OCI-LY3 (cell line): ENCODE data around the gene MSI2.

Experiments used
- H2AFZ ChIP-seq: fragments of 200-600, 300-600 bp; shearing (Covaris generic); 2 replicates; pipeline ENCODE4 v1.6.0; 2014; ENCODE audit warnings: antibody characterized with exemption, low read depth, low read length
- H3K27ac ChIP-seq: fragments of 200-600, 300-600 bp; sonication (generic); 2 replicates; pipeline ENCODE4 v1.5.1; 2014; ENCODE audit warnings: mild to moderate bottlenecking, low read length, moderate library complexity, mixed read lengths
- H3K27me3 ChIP-seq: fragments of 200-600, 300-600 bp; sonication (generic); 2 replicates; pipeline ENCODE4 v1.6.1; 2014; ENCODE audit warnings: low read depth, low read length, mixed read lengths
- H3K36me3 ChIP-seq: fragments of 200-600, 300-600 bp; sonication (generic); replicated peaks from 2 replicates; pipeline ENCODE3; 2014; ENCODE audit warnings: low read depth, low read length, mixed read lengths
- H3K4me1 ChIP-seq: fragments of 300-600, 200-600 bp; sonication (generic); 2 replicates; pipeline ENCODE4 v1.6.1; 2014; ENCODE audit warnings: low read length, mixed read lengths
- H3K4me2 ChIP-seq: fragments of 200-600, 300-600 bp; sonication (generic); 2 replicates; pipeline ENCODE4 v1.6.1; 2014; ENCODE audit warnings: low read length, mixed read lengths
- H3K4me3 ChIP-seq: fragments of 300-600, 200-600 bp; sonication (generic); 2 replicates; pipeline ENCODE4 v1.5.1; 2014; ENCODE audit warnings: antibody characterized with exemption, mild to moderate bottlenecking, low read length, moderate library complexity
- H3K79me2 ChIP-seq: fragments of 300-600, 200-600 bp; shearing (Covaris generic); 2 replicates; pipeline ENCODE4 v1.6.1; 2014; ENCODE audit warnings: mild to moderate bottlenecking, low read length, mixed read lengths
- H3K9ac ChIP-seq: fragments of 300-600, 200-600 bp; shearing (Covaris generic); 2 replicates; pipeline ENCODE4 v1.6.0; 2014; ENCODE audit warnings: mild to moderate bottlenecking, low read length, moderate library complexity
- H3K9me3 ChIP-seq: fragments of 200-600, 300-600 bp; shearing (Covaris generic); 2 replicates; pipeline ENCODE4 v1.6.1; 2014; ENCODE audit warnings: low read length, mixed read lengths; ENCODE audit not compliant: insufficient read depth
- H4K20me1 ChIP-seq: fragments of 200-600, 300-600 bp; sonication (generic); 2 replicates; pipeline ENCODE4 v1.6.1; 2016; ENCODE audit warnings: low read length, mixed read lengths; ENCODE audit not compliant: insufficient read depth
- CTCF ChIP-seq: fragments of 200-600, 300-600 bp; sonication (generic); IDR thresholded peaks from 2 replicates; pipeline ENCODE4 v1.5.1; 2014; ENCODE audit warnings: antibody characterized with exemption, low read length, low read depth
- EZH2phosphoT487 ChIP-seq: fragments of 200-600 bp; shearing (Covaris generic); IDR thresholded peaks from 2 replicates; pipeline ENCODE4 v1.6.1; 2018; ENCODE audit warnings: antibody characterized with exemption, mixed run types, low read depth

MSI2 gene

GRCh38 chr17:57556320-57556719 lies 300.0 kb downstream of the MSI2 start:
- H4K20me1 ChIP-seq, result no peaks in the 10 kb centered on the region
- H3K36me3 ChIP-seq, result peaks cover 3% of the 10 kb centered on the region
- TF ChIP-seq EZH2phosphoT487 (no peak), CTCF (no peak)
- H3K79me2 ChIP-seq, result peaks cover 4% of the 10 kb centered on the region; the same call in 1 of the 2 replicates
- no peaks in the 10 kb centered on the region for H3K27me3 ChIP-seq
- H3K4me3 ChIP-seq, result no peak overlapping the region
- H3K9me3 ChIP-seq, result no peaks in the 10 kb centered on the region
- H3K9ac ChIP-seq, result no peak overlapping the region
- no peak overlapping the region for H3K4me2 ChIP-seq
- H3K4me1 ChIP-seq, result peaks cover 17% of the 10 kb centered on the region
- no peak overlapping the region for H2AFZ ChIP-seq
- H3K27ac ChIP-seq, result no peak overlapping the region

DNA sequence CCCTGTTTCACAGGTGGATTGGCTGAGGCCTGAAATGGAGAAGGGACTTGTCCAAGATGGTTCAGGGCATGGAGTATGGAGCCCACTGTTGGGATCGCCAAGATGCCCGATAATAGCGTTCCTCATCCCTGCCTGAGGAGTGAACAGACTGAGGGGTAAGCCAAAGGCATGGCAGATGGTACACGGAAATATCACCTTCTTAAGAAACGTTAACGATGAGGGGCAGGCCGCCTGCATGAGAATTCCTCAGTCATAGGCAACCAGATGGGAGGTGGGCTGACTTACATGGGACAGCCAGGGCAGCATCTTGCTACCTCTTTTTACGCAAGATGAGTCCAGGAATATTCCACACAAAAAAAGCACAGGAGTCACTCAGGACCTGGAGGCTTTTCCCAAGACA lies 300.7 kb downstream of the MSI2 start:
- H3K27me3 ChIP-seq, result no peaks in the 10 kb centered on the region
- TF ChIP-seq EZH2phosphoT487, result no peak
- no peak for TF ChIP-seq CTCF
- H3K79me2 ChIP-seq, result peaks cover under 1% of the 10 kb centered on the region; the same call in 1 of the 2 replicates
- no peaks in the 10 kb centered on the region for H3K9me3 ChIP-seq
- peaks cover 10% of the 10 kb centered on the region for H3K4me1 ChIP-seq
- H3K4me3 ChIP-seq, result no peak overlapping the region
- no peaks in the 10 kb centered on the region for H4K20me1 ChIP-seq
- H3K9ac ChIP-seq, result no peak overlapping the region
- peaks cover 3% of the 10 kb centered on the region for H3K36me3 ChIP-seq
- H2AFZ ChIP-seq, result no peak overlapping the region
- no peak overlapping the region for H3K4me2 ChIP-seq
- H3K27ac ChIP-seq, result no peak overlapping the region

- Histone ChIP-seq H2AFZ (no peak overlapping the region), H3K79me2 (no peaks in the 10 kb centered on the region; the same call in 1 of the 2 replicates), H4K20me1 (no peaks in the 10 kb centered on the region), H3K36me3 (peaks cover 3% of the 10 kb centered on the region), H3K27ac (no peak overlapping the region), H3K27me3 (no peaks in the 10 kb centered on the region), H3K4me3 (no peak overlapping the region), H3K4me1 (peaks cover 6% of the 10 kb centered on the region), H3K9me3 (no peaks in the 10 kb centered on the region), H3K4me2 (no peak overlapping the region), H3K9ac (no peak overlapping the region)
- TF ChIP-seq EZH2phosphoT487 (no peak), CTCF (no peak)
Measured at GRCh38 chr17:57557416-57557815, 301.1 kb downstream of the MSI2 start.

DNA sequence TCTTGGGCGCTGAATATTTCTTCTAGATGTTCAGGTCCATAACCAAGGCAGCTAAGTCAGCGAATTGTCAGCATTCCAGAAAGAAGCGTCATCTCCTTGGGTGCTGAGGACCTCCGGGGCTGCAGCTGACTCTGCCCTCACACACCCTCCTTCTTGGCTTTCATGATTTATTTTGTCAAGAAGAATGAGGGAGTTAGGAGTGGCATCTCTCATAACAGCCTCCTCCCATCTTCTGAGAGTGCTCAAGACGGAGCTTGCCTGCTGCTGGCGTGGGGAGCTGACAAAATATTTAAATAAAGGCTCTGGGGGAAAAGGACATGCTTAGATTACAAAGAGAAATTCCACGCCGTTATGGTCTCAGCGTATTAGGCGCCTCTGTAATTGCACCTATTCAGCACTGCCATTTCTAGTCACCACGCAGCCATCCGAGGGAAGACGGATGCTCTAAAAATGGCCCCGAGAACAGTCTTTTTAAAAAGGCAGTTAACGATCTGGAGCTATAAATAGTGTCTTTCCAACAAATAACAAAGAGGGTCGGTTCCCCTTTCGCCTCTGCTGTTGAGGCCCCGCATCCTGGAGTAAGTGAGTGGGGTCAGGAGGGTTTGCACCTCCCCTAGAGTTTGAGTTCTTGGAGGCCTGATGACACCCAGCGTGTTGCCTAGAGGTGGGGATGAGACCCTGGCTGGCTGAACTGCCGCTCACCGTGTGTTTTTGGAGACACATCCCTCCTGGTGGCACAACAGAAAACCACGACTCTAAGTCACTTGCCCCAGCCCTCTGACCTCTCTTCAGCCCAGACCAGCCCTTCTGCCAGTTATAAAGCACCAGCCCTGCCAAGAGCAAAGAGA lies 301.7 kb downstream of the MSI2 start:
- no peak overlapping the region for H3K4me2 ChIP-seq
- H3K36me3 ChIP-seq, result peaks cover 3% of the 10 kb centered on the region
- H3K4me1 ChIP-seq, result no peaks in the 10 kb centered on the region; the same call in 1 of the 2 replicates
- H3K79me2 ChIP-seq, result no peaks in the 10 kb centered on the region; the same call in 1 of the 2 replicates
- no peak overlapping the region for H3K27ac ChIP-seq
- H3K27me3 ChIP-seq, result no peaks in the 10 kb centered on the region
- no peak overlapping the region for H3K4me3 ChIP-seq
- H4K20me1 ChIP-seq, result no peaks in the 10 kb centered on the region
- H3K9me3 ChIP-seq, result no peaks in the 10 kb centered on the region
- H3K9ac ChIP-seq, result no peak overlapping the region
- no peak overlapping the region for H2AFZ ChIP-seq
- TF ChIP-seq CTCF, result no peak
- no peak for TF ChIP-seq EZH2phosphoT487
